Measurements from ENCODE around the gene ENOX1. TPM values are rescaled to one million over a fixed set of nuclear protein-coding genes. Genes with fewer than 3 reads are reported as not detected.

ENOX1 gene
- total RNA-seq, 1 donor from 2014 or later: 3.0 TPM

DNA sequence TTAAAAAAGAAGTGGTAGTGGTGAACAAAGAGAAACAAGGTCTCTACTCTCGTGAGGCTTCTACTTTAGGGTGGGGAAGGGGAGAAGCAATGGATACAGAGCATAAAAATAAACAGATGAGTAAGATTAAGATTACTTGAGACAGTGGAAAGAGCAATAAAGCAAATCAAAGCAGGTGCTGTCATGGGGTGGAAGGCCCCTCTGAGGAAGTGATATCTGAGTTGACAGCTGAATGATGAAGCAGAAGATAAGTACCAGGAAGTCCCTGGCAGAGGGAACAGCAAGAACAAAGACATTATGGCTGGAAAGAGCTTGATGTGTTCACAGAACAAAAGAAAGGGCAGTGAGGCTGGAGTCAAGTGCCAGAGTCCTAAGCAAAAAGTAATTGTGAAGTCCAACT, 221.8 kb downstream of the ENOX1 start:
- H3K27me3 Mint-ChIP-seq (ENCODE audit: low read depth): peaks cover 5% of the 10 kb centered on the region
- no peaks in the 10 kb centered on the region for H3K9me3 Mint-ChIP-seq
- H3K27ac Mint-ChIP-seq: no peak overlapping the region
- TF ChIP-seq, protein P1, sequence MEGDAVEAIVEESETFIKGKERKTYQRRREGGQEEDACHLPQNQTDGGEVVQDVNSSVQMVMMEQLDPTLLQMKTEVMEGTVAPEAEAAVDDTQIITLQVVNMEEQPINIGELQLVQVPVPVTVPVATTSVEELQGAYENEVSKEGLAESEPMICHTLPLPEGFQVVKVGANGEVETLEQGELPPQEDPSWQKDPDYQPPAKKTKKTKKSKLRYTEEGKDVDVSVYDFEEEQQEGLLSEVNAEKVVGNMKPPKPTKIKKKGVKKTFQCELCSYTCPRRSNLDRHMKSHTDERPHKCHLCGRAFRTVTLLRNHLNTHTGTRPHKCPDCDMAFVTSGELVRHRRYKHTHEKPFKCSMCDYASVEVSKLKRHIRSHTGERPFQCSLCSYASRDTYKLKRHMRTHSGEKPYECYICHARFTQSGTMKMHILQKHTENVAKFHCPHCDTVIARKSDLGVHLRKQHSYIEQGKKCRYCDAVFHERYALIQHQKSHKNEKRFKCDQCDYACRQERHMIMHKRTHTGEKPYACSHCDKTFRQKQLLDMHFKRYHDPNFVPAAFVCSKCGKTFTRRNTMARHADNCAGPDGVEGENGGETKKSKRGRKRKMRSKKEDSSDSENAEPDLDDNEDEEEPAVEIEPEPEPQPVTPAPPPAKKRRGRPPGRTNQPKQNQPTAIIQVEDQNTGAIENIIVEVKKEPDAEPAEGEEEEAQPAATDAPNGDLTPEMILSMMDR (IDR thresholded peaks at IDR 0.05; ENCODE audit: unreplicated experiment): no peak
- H3K4me3 Mint-ChIP-seq: no peak overlapping the region
- DNase-seq (ENCODE audit: low spot score in 2 of 2, unreplicated experiment in 2 of 2): no peak
- no peaks in the 10 kb centered on the region for H3K36me3 Mint-ChIP-seq
- peaks cover 17% of the 10 kb centered on the region for H3K4me1 Mint-ChIP-seq

DNA sequence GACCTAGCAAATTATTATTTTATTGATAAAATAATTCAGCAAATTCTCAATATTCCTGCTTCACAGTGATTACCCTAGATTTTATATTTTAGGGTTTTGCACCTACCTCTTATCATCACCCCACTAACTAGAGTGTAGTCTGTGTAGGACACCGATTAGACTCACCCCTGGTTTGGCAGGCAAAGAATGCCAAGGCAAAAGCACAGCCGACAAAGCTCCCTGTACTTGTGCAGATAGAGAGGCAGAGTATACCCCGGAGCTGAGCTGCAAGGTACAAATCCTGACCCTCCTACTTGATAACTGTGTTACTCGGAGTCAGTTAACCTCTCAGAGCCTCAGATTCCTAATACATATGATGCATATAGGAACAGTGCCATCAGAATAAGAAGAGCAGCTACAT, 225.7 kb downstream of the ENOX1 start:
- Mint-ChIP-seq H3K27ac (no peak overlapping the region), H3K9me3 (no peaks in the 10 kb centered on the region), H3K4me3 (no peak overlapping the region), H3K36me3 (no peaks in the 10 kb centered on the region), H3K4me1 (peaks cover 24% of the 10 kb centered on the region), H3K27me3 (ENCODE audit: low read depth) (no peaks in the 10 kb centered on the region)
- TF ChIP-seq, protein P1 (IDR thresholded peaks at IDR 0.05; ENCODE audit: unreplicated experiment): no peak
- DNase-seq (ENCODE audit: low spot score in 2 of 2, unreplicated experiment in 2 of 2): no peak

DNA sequence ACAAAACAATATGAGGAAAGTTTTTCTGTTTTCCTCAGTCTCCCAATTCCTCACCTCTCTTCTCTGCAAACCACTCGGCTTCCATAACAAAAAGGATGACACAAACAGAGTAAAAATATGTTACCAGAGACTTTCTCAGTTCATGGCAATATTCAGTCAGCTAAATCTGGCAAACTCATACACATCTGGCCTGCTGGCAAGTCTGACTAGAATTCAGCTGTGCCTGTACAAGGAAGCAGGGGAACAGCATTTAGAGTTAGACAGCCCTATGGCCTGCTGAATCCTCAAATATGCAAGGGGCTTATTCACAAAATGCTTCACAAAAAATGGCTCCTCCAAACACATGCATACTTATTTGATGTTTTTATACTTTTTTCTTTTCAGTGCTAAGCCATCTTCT, 227.8 kb downstream of the ENOX1 start:
- TF ChIP-seq, protein P1 (IDR thresholded peaks at IDR 0.05; ENCODE audit: unreplicated experiment): no peak
- Mint-ChIP-seq H3K27ac (no peak overlapping the region), H3K4me1 (peaks cover 15% of the 10 kb centered on the region), H3K4me3 (no peak overlapping the region), H3K36me3 (no peaks in the 10 kb centered on the region), H3K9me3 (no peaks in the 10 kb centered on the region), H3K27me3 (ENCODE audit: low read depth) (no peaks in the 10 kb centered on the region)
- DNase-seq (ENCODE audit: low spot score in 2 of 2, unreplicated experiment in 2 of 2): no peak

DNA sequence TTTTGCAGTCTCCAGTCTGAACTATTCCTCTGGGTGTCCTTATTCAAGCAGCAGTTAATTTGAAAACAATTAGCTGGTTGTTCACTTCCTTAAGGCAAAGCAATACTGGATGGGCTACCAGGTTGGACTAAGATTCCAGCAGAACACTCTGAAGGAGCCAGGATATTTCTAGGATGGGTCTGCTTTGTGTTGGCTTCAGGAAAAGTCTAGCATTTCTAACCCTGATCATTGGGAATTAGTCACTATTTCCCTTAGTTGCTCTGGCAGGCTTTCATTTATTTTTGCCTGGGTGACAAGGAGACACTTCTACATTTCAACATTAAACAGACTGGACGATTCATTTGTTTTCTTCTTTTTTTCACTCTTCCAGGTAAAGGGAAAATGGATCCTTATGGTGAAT, 228.4 kb downstream of the ENOX1 start:
- Mint-ChIP-seq H3K36me3 (no peaks in the 10 kb centered on the region), H3K4me1 (peaks cover 17% of the 10 kb centered on the region), H3K27ac (no peak overlapping the region), H3K9me3 (no peaks in the 10 kb centered on the region), H3K27me3 (ENCODE audit: low read depth) (no peaks in the 10 kb centered on the region), H3K4me3 (no peak overlapping the region)
- no peak for DNase-seq (ENCODE audit: low spot score in 2 of 2, unreplicated experiment in 2 of 2)
- TF ChIP-seq, protein P1 (IDR thresholded peaks at IDR 0.05; ENCODE audit: unreplicated experiment): no peak

DNA sequence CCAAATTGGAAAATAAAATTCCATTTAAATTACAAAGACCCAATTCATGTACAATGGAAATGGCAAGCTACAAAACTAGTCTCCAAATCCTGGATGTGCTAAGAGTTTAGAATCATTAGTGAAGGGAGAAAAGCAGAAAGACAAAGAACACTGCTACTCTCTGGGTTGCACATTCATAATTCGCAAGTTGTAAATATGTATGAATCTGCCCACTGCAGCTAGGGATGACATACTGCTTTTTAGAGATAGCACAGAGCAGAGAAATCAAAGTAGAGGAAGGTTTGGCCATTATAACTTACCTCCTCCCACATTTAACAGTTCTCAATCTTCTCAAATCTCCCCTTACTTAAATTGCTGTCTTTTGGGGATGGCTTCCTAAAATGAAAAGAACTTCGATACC, 231.1 kb downstream of the ENOX1 start:
- no peak overlapping the region for H3K4me3 Mint-ChIP-seq
- no peak for DNase-seq (ENCODE audit: low spot score in 2 of 2, unreplicated experiment in 2 of 2)
- TF ChIP-seq, protein P1 (IDR thresholded peaks at IDR 0.05; ENCODE audit: unreplicated experiment): no peak
- no peak overlapping the region for H3K27ac Mint-ChIP-seq
- no peaks in the 10 kb centered on the region for H3K36me3 Mint-ChIP-seq
- peaks cover 20% of the 10 kb centered on the region for H3K4me1 Mint-ChIP-seq
- no peaks in the 10 kb centered on the region for H3K27me3 Mint-ChIP-seq (ENCODE audit: low read depth)
- no peaks in the 10 kb centered on the region for H3K9me3 Mint-ChIP-seq

DNA sequence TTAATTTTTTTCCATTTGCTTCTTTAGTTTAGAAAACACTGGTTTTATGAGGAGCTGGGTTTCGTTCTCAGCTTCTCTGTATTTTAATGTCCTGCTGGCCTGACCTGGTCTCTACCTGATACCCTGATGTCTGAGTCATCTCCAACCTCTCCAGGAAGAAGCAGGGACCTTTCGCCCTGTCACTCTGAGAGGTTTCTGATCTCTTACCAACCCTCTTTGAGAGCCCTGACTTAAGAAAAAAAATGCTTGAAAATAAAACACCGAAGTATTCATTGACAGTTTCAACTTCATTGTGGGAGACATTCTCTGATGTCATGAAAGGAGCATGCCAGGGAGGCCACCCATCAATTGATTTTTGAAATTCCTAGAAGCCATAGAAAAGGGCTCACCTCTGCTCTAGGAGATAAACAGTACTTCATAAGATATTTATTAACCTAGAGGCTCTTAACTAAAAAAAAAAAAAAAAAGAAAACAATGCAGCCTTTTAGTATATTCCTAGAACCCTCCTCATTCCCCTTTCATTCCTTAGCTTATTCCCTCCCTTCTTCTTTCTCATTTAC, 234.8 kb downstream of the ENOX1 start:
- H3K9me3 Mint-ChIP-seq: no peaks in the 10 kb centered on the region
- H3K27me3 Mint-ChIP-seq (ENCODE audit: low read depth): no peaks in the 10 kb centered on the region
- DNase-seq (ENCODE audit: low spot score in 2 of 2, unreplicated experiment in 2 of 2): no peak
- H3K27ac Mint-ChIP-seq: no peak overlapping the region
- H3K36me3 Mint-ChIP-seq: no peaks in the 10 kb centered on the region
- H3K4me1 Mint-ChIP-seq: peaks cover 5% of the 10 kb centered on the region
- TF ChIP-seq, protein P1 (IDR thresholded peaks at IDR 0.05; ENCODE audit: unreplicated experiment): no peak
- no peak overlapping the region for H3K4me3 Mint-ChIP-seq

Data from mesothelial cell of epicardium (in vitro differentiated cells).